Stimulated activated CD8-positive, alpha-beta memory T cell treated with anti-CD3 and anti-CD28 coated beads, Interleukin-12 subunit alpha, Interleukin-12 subunit beta, amount 100 ng/mL, for 24 hours (primary cell): Measurements from ENCODE around the gene TMEM178B.
"Not testable (repeated sequence)": the region's sequence is repeated elsewhere in the genome, so short reads cannot be mapped to it uniquely, and the experiment has no call there.

ENCODE experiments used
- DNase-seq: peaks from one replicate; pipeline ENCODE4 v3.0.0-alpha.2; 2020; ENCODE audit errors: extremely low read depth

TMEM178B gene

GRCh38 chr7:141356161-141356560 lies 282.3 kb downstream of the TMEM178B start:
- DNase-seq = no peak

- no peak for DNase-seq
These were observed 284.5 kb downstream of the TMEM178B start for GRCh38 chr7:141358386-141358785.

GRCh38 chr7:141359262-141359661 lies 285.4 kb downstream of the TMEM178B start:
- no peak for DNase-seq

- no peak for DNase-seq
These were observed 286.0 kb downstream of the TMEM178B start for GRCh38 chr7:141359740-141360415.

- no peak for DNase-seq
These were observed 286.5 kb downstream of the TMEM178B start for GRCh38 chr7:141360416-141360760.

GRCh38 chr7:141360803-141361202 lies 286.9 kb downstream of the TMEM178B start:
- no peak for DNase-seq

GRCh38 chr7:141361479-141361878 lies 287.6 kb downstream of the TMEM178B start:
- no peak for DNase-seq

- DNase-seq = no peak
These were observed 288.1 kb downstream of the TMEM178B start for GRCh38 chr7:141361960-141362359.

- no peak for DNase-seq
These were observed 288.9 kb downstream of the TMEM178B start for GRCh38 chr7:141362580-141363435.

- no peak for DNase-seq
These were observed 289.9 kb downstream of the TMEM178B start for GRCh38 chr7:141363748-141364147.

GRCh38 chr7:141366091-141366621 lies 292.3 kb downstream of the TMEM178B start:
- DNase-seq = no peak

- DNase-seq = no peak
These were observed 295.6 kb downstream of the TMEM178B start for GRCh38 chr7:141369422-141369821.

GRCh38 chr7:141370178-141370577 lies 296.3 kb downstream of the TMEM178B start:
- no peak for DNase-seq

- DNase-seq = no peak
These were observed 296.8 kb downstream of the TMEM178B start for GRCh38 chr7:141370650-141371049.

- no peak for DNase-seq
These were observed 300.6 kb downstream of the TMEM178B start for GRCh38 chr7:141374425-141374824.

GRCh38 chr7:141375442-141375841 lies 301.6 kb downstream of the TMEM178B start:
- no peak for DNase-seq

GRCh38 chr7:141377906-141378305 lies 304.0 kb downstream of the TMEM178B start:
- DNase-seq = no peak

GRCh38 chr7:141378405-141378804 lies 304.5 kb downstream of the TMEM178B start:
- DNase-seq = no peak

- no peak for DNase-seq
These were observed 308.0 kb downstream of the TMEM178B start for GRCh38 chr7:141381794-141382427.

GRCh38 chr7:141383356-141383755 lies 309.5 kb downstream of the TMEM178B start:
- DNase-seq = not testable (repeated sequence)

- DNase-seq = no peak
These were observed 313.0 kb downstream of the TMEM178B start for GRCh38 chr7:141386881-141387280.

GRCh38 chr7:141387521-141388217 lies 313.8 kb downstream of the TMEM178B start:
- DNase-seq = no peak
